ENCODE measurements around the gene PHKG2. TPM values are rescaled to one million over a fixed set of nuclear protein-coding genes. Genes with fewer than 3 reads are reported as not detected.

Gene PHKG2
- total RNA-seq = 10 to 100 TPM; 17.8 to 27.5 (median 21.6) TPM

GRCh38 chr16:30747799-30748633 lies at the start of gene PHKG2:
PHKG2 (plus strand) TSS chr16:30748425; CDS start chr16:30748821, 396 bp downstream.
- TF ChIP-seq CTCF (IDR thresholded peaks at IDR 0.05; ENCODE audit: low read depth) = no peak

- no peak for TF ChIP-seq CTCF (IDR thresholded peaks at IDR 0.05; ENCODE audit: low read depth)
These were observed 49.2 kb upstream of the PHKG2 start, which contains the start of gene SRCAP for GRCh38 chr16:30698816-30699614. SRCAP (plus strand) TSS chr16:30699171; CDS start chr16:30700825, 1,654 bp downstream.

- no peak for TF ChIP-seq CTCF (IDR thresholded peaks at IDR 0.05; ENCODE audit: low read depth)
These were observed 48.6 kb upstream of the PHKG2 start for GRCh38 chr16:30699615-30700099.

GRCh38 chr16:30700491-30700890 lies 47.7 kb upstream of the PHKG2 start:
- TF ChIP-seq CTCF (IDR thresholded peaks at IDR 0.05; ENCODE audit: low read depth) = no peak

- no peak for TF ChIP-seq CTCF (IDR thresholded peaks at IDR 0.05; ENCODE audit: low read depth)
These were observed 47.3 kb upstream of the PHKG2 start for GRCh38 chr16:30700971-30701370.

GRCh38 chr16:30703971-30704370 lies 44.3 kb upstream of the PHKG2 start:
- TF ChIP-seq CTCF (IDR thresholded peaks at IDR 0.05; ENCODE audit: low read depth) = no peak

GRCh38 chr16:30706046-30706445 lies 42.2 kb upstream of the PHKG2 start:
- TF ChIP-seq CTCF (IDR thresholded peaks at IDR 0.05; ENCODE audit: low read depth) = no peak

Data from subcutaneous adipose tissue (tissue), 4 donors.